Progenitor cell of endocrine pancreas (in vitro differentiated cells): ENCODE measurements around the gene HCN3. TPM values are rescaled to one million over a fixed set of nuclear protein-coding genes. Genes with fewer than 3 reads are reported as not detected.

Source experiments
- DNase-seq: peaks from one replicate; pipeline ENCODE4 v3.0.0; 2021; ENCODE audit warnings: low spot score; ENCODE audit not compliant: unreplicated experiment
- H3K27ac Mint-ChIP-seq: 2 replicates; pipeline ENCODE4 v1.8.0; 2021; ENCODE audit warnings: mild to moderate bottlenecking, moderate library complexity, mixed read lengths
- H3K27me3 Mint-ChIP-seq: 2 replicates; pipeline ENCODE4 v1.8.0; 2021; ENCODE audit warnings: mixed read lengths
- H3K36me3 Mint-ChIP-seq: 2 replicates; pipeline ENCODE4 v1.8.0; 2022; ENCODE audit warnings: mixed read lengths; ENCODE audit not compliant: insufficient read depth
- H3K4me1 Mint-ChIP-seq: 2 replicates; pipeline ENCODE4 v1.8.0; 2021; ENCODE audit warnings: low read depth, mixed read lengths
- H3K4me3 Mint-ChIP-seq: 2 replicates; pipeline ENCODE4 v1.8.0; 2021; ENCODE audit warnings: low read depth, mild to moderate bottlenecking, moderate library complexity, mixed read lengths
- H3K9me3 Mint-ChIP-seq: 2 replicates; pipeline ENCODE4 v1.8.0; 2021; ENCODE audit warnings: low read depth, mixed read lengths
- CTCF ChIP-seq: fragments of 200-600 bp; sonication (generic); IDR thresholded peaks from one replicate; pipeline ENCODE4 v1.5.0; 2021; ENCODE audit warnings: antibody characterized with exemption, mild to moderate bottlenecking; ENCODE audit not compliant: unreplicated experiment
- total RNA-seq: library from RNA; stranded (reverse); gene quantifications from 2 replicates; pipeline ENCODE4 v1.2.1, GENCODE V29; 2021

HCN3 gene
- total RNA-seq, 1 donor from 2014 or later, result 15.6 TPM

- DNase-seq, result no peak
- TF ChIP-seq CTCF, result peak; percentile 53
- peaks cover 15% of the 10 kb centered on the region for H3K4me1 Mint-ChIP-seq
- no peak overlapping the region for H3K4me3 Mint-ChIP-seq
- no peak overlapping the region for H3K27ac Mint-ChIP-seq
- H3K27me3 Mint-ChIP-seq, result no peaks in the 10 kb centered on the region
- H3K36me3 Mint-ChIP-seq, result peaks cover 3% of the 10 kb centered on the region
- H3K9me3 Mint-ChIP-seq, result no peaks in the 10 kb centered on the region
Measured at GRCh38 chr1:155307247-155307740, 30.0 kb downstream of the HCN3 start.

GRCh38 chr1:155308493-155309422 is 31.5 kb downstream of the HCN3 start, which contains the start of gene FDPS:
TSS of gene FDPS (plus strand) at chr1:155308866. CDS start at chr1:155309790, 924 bp downstream.
- peak within 1 kb of the TSS; percentile 98 for H3K27ac Mint-ChIP-seq
- peaks cover 10% of the 10 kb centered on the region for H3K36me3 Mint-ChIP-seq
- H3K4me1 Mint-ChIP-seq, result peaks cover 15% of the 10 kb centered on the region
- peak; percentile 11 for TF ChIP-seq CTCF
- peak within 1 kb of the TSS; percentile 96 for H3K4me3 Mint-ChIP-seq
- DNase-seq, result peak; percentile 86
- H3K9me3 Mint-ChIP-seq, result no peaks in the 10 kb centered on the region
- H3K27me3 Mint-ChIP-seq, result no peaks in the 10 kb centered on the region

- Mint-ChIP-seq H3K4me1 (peaks cover 15% of the 10 kb centered on the region), H3K27me3 (no peaks in the 10 kb centered on the region), H3K4me3 (peak overlapping the region; percentile 96), H3K27ac (peak overlapping the region; percentile 98), H3K36me3 (peaks cover 10% of the 10 kb centered on the region), H3K9me3 (no peaks in the 10 kb centered on the region)
- TF ChIP-seq CTCF, result no peak
- DNase-seq, result no peak
Measured at GRCh38 chr1:155309423-155310021, 32.3 kb downstream of the HCN3 start.

GRCh38 chr1:155313261-155313660 is 36.0 kb downstream of the HCN3 start:
- Mint-ChIP-seq H3K4me3 (peak overlapping the region; percentile 31), H3K4me1 (peaks cover 17% of the 10 kb centered on the region), H3K36me3 (peaks cover 13% of the 10 kb centered on the region), H3K27me3 (no peaks in the 10 kb centered on the region), H3K9me3 (no peaks in the 10 kb centered on the region), H3K27ac (no peak overlapping the region)
- no peak for TF ChIP-seq CTCF
- DNase-seq, result no peak

GRCh38 chr1:155316922-155317321 is 39.7 kb downstream of the HCN3 start:
- DNase-seq, result no peak
- H3K4me1 Mint-ChIP-seq, result peaks cover 15% of the 10 kb centered on the region
- peak overlapping the region; percentile 38 for H3K27ac Mint-ChIP-seq
- no peak for TF ChIP-seq CTCF
- no peaks in the 10 kb centered on the region for H3K27me3 Mint-ChIP-seq
- H3K4me3 Mint-ChIP-seq, result no peak overlapping the region
- no peaks in the 10 kb centered on the region for H3K9me3 Mint-ChIP-seq
- peaks cover 17% of the 10 kb centered on the region for H3K36me3 Mint-ChIP-seq
